PC-9 (cell line): ENCODE data around the gene SBF2.

Experiments
- CTCF ChIP-seq: fragments of 200-600 bp; sonication (generic); conservative IDR thresholded peaks from 2 replicates; pipeline ENCODE4 v1.6.1; 2017; ENCODE audit warnings: mixed run types, antibody characterized with exemption, mild to moderate bottlenecking, moderate library complexity
- EZH2 ChIP-seq: fragments of 200-600 bp; sonication (generic); IDR thresholded peaks from 2 replicates; pipeline ENCODE4 v1.8.0; 2017; ENCODE audit warnings: antibody characterized with exemption, low read depth

DNA sequence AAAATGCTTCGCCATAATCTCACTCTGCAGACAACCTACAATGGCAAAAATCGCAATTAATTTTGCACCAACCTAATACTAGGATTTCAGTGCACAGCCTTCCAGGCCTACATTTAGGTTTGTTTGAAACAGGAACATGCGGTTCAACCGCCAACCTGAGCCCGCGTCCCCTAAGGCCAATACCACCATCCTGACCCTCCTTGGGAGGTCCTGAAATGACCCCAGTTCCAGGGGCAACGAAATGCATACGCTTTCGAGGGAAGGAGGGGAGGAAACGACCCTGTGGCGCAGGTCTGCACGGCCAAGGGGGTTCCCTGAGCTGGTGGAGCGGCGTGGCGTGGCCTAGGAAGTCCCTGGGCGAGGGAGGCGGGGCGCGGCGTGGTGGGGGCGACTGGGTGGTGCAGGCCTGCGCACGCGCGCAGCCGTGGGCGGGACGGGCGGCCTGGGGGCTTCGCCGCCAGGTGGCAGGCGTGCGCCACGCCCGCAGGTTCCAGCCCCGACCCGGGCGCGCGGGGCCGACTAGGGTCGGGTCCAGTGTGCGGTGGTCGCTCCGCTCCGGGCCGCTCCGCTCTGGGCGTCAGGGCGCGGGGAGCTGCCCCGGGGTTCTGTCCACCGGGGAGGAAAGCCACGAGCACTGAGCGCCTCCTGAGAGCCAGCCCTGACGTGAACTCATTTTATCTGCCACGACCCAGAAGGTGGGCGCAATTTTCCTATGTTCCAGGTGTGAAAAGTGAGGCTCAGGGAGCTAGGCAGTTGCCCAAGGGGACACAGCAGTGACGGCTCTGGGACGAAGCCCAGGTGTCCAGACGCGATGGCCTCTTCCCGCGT lies 536.0 kb downstream of the SBF2 start:
- peak; percentile 42; the same call in 1 of the 2 replicates for TF ChIP-seq CTCF
- TF ChIP-seq EZH2, result no peak
